Ovary (tissue), 9 donors: ENCODE data around the gene CHRD. TPM values are rescaled to one million over a fixed set of nuclear protein-coding genes. Genes with fewer than 3 reads are reported as not detected.

ENCODE experiments used
- DNase-seq, 5 donors: peaks; one replicate each; pipeline ENCODE4 v3.0.0-alpha.2; 2019 to 2020
- H3K27ac ChIP-seq, 2 donors: fragments of 200-600 bp; one replicate each; pipeline versions ENCODE4 v1.5.1 to v1.8.0; 2019 to 2022
- H3K27me3 ChIP-seq: fragments of 200-600 bp; one replicate; pipeline ENCODE4 v1.8.0; 2022
- H3K36me3 ChIP-seq: fragments of 200-600 bp; sonication (generic); one replicate; pipeline ENCODE4 v1.5.1; 2019
- H3K4me1 ChIP-seq: one replicate; pipeline ENCODE4 v1.8.1; 2013; ENCODE audit warnings: mild to moderate bottlenecking, moderate library complexity; ENCODE audit not compliant: insufficient read depth
- H3K4me3 ChIP-seq: fragments of 200-600 bp; sonication (generic); one replicate; pipeline ENCODE4 v1.5.1; 2017
- H3K9me3 ChIP-seq, 2 donors: fragments of 200-600 bp in 1 of 2; sonication (generic) in 1 of 2; one replicate each; pipeline versions ENCODE4 v1.5.1 to v1.8.1; 2013 to 2019; ENCODE audit warnings: mild to moderate bottlenecking in 1 of 2, moderate library complexity in 1 of 2
- EP300 ChIP-seq: sonication (generic); formaldehyde crosslinking; IDR thresholded peaks from one replicate; pipeline ENCODE4 v1.6.1; 2017; ENCODE audit warnings: antibody characterized with exemption
- POLR2A ChIP-seq: fragments of 450-650 bp; IDR thresholded peaks from one replicate; pipeline ENCODE4 v1.6.1; 2017; ENCODE audit warnings: antibody characterized with exemption, mild to moderate bottlenecking, moderate library complexity
- WGBS, 3 donors: extraction: QIAGEN DNeasy Blood & Tissue Kit in 1 of 3; methylation state at CpG; one replicate each; pipeline versions ENCODE4 v1.1.5 to v1.1.7; 2013 to 2017; 5-methylcytosine and 5-hydroxymethylcytosine counted together
- intact Hi-C, 4 donors: fragments of 100-400 bp; cut with DNase I; formaldehyde crosslinking; loops; one replicate each; pipeline versions ENCODE4 v1.11.0 to v1.15.1; 2022 to 2023
- polyA plus RNA-seq, 2 donors: library from polyadenylated mRNA; stranded (reverse); fragments of 200-250 nt in 1 of 2; fragments of 350-450 nt in 1 of 2; fragmentation: Illumina TruSeq in 1 of 2; extraction: RNeasy Lipid Tissue Mini Kit (QIAGEN cat#74804) in 1 of 2; gene quantifications; one replicate each; pipeline ENCODE4 v1.2.3, GENCODE V29; 2013 to 2014
- total RNA-seq, 7 donors: library from RNA; depleted of rRNA in 2 of 7; stranded (reverse); fragments of >200 nt in 2 of 7; fragmentation: NEBNext Ultra II Directional in 3 of 7; extraction: Animal tissue kit (Norgen Biotek cat#: 25700) in 3 of 7; gene quantifications; one replicate each; pipeline versions ENCODE4 v1.1.0 to v1.2.4, GENCODE V29; 2016 to 2023
- TF ChIP-seq, protein P1 (sequence below), 3 donors: fragments of 450-650 bp in 2 of 3; fragments of 200-600 bp in 1 of 3; IDR thresholded peaks; one replicate each; pipeline versions ENCODE4 v1.5.1 to v1.8.0; 2016 to 2022; ENCODE audit warnings: antibody characterized with exemption in 3 of 3, mild to moderate bottlenecking in 1 of 3
- donor health status: DM: no; HTN: no; CAD: no; lungs with moderate emphysema.
- donor health status: DM: no; HTN: no; CAD: no.
- donor health status: Bipolar disorder and iron deficiency.
- donor health status: DM: yes; HTN: yes; CAD: no.
- donor health status: DM: no; HTN: no; CAD: no.
- donor health status: DM: yes; HTN: yes; CAD: no.

The CHRD gene
- total and polyA plus RNA-seq, 9 donors, result 3.1 to 37.3 (median 20.5) TPM

DNA sequence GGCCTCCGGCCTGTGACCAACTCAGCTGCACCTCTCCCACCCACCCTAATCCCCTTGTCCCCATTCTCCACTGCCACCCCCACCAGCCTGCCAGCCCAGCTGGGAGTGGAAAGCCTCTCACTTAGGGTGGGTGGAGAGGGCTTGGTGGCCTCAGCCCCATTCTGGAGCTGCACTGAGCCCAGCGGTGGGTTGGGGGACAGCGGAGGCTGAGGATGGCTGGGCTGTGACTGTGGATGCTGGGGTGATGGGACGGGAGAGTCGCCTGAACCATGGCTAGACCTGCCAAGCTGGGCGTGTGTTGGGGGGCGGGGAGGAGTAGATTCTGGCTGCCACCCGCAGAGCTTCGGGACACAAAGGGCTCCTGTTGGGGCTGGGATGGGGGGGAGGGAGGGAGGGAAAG is 20.2 kb upstream of the CHRD start:
- intact Hi-C loops, result loop anchor here in 3 of 4 donors (5.0 to 10.0 kb wide), 3 partner anchors 42 to 55 kb away; partner anchors contain the start of gene EIF4G1 (in 1 of the 3)
- Histone ChIP-seq H3K4me1 (peaks cover 19% of the 10 kb centered on the region), H3K4me3 (no peak overlapping the region), H3K27me3 (no peaks in the 10 kb centered on the region), H3K9me3 (no peaks in the 10 kb centered on the region), H3K27ac (no peak overlapping the region), H3K36me3 (no peaks in the 10 kb centered on the region)
- TF ChIP-seq EP300 (no peak), POLR2A (no peak)
- TF ChIP-seq, protein P1, sequence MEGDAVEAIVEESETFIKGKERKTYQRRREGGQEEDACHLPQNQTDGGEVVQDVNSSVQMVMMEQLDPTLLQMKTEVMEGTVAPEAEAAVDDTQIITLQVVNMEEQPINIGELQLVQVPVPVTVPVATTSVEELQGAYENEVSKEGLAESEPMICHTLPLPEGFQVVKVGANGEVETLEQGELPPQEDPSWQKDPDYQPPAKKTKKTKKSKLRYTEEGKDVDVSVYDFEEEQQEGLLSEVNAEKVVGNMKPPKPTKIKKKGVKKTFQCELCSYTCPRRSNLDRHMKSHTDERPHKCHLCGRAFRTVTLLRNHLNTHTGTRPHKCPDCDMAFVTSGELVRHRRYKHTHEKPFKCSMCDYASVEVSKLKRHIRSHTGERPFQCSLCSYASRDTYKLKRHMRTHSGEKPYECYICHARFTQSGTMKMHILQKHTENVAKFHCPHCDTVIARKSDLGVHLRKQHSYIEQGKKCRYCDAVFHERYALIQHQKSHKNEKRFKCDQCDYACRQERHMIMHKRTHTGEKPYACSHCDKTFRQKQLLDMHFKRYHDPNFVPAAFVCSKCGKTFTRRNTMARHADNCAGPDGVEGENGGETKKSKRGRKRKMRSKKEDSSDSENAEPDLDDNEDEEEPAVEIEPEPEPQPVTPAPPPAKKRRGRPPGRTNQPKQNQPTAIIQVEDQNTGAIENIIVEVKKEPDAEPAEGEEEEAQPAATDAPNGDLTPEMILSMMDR (IDR thresholded peaks at IDR 0.05), result no peak
- WGBS, 3 donors, result 42 to 52% (median 44%) methylated on average over 9 of the region's 9 CpGs
- peak in 2 of 5 donors; percentile 40 to 48 for DNase-seq

DNA sequence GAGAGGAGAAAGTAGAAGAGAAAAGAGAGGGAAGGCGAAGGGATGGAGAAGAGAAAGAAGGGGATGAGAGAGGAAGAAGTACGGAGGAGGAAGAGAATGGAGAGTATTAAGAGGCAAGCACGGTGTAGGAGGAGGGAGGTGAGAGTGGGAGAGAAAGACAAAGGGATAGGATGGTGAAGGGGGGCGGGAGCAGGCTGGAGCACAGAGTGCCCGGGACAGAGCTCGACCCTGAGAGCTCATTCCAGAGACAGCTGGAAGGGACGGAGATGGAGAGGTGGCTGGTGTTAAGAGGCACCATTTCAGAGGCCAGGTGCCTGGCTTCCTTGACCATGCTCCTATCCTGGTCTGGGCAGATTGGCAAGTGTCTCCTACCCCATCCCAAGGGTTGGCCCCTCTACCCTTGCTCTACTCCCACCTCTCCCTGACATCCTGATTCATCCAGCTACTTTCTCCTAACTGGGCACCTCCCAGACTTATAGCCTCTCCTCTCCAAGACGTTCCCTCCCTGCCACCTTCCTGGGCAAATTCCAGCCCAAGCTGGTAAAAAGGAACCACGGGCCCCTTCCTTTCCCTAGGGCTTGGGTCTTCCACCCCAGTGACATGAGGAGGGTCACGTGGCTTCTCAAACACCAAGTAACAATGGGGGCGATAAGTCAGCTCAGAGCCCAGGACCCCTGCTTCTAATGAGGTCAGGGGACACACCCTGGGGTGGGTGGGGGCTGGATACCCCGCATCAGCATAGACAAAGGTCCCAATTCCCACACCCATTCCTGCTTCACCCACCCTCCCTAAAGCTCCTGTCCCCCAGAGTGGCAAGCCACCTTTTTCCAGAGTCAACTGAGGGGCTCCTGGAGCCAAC is 19.6 kb upstream of the CHRD start:
- Histone ChIP-seq H3K36me3 (no peaks in the 10 kb centered on the region), H3K4me1 (peaks cover 19% of the 10 kb centered on the region), H3K4me3 (peak overlapping the region; percentile 76), H3K9me3 (no peaks in the 10 kb centered on the region), H3K27me3 (no peaks in the 10 kb centered on the region), H3K27ac (peak overlapping the region in 1 of 2 donors; percentile 2)
- TF ChIP-seq EP300, result no peak
- TF ChIP-seq, protein P1 (IDR thresholded peaks at IDR 0.05), result no peak
- intact Hi-C loops, result loop anchor here in 1 of 4 donors (10.0 kb wide), 1 partner anchor 45 kb away; the partner anchor contains the start of gene EIF4G1
- WGBS, 3 donors, result 27 to 42% (median 40%) methylated on average over 12 of the region's 12 CpGs
- peak in 2 of 5 donors; percentile 39 to 43 for DNase-seq

DNA sequence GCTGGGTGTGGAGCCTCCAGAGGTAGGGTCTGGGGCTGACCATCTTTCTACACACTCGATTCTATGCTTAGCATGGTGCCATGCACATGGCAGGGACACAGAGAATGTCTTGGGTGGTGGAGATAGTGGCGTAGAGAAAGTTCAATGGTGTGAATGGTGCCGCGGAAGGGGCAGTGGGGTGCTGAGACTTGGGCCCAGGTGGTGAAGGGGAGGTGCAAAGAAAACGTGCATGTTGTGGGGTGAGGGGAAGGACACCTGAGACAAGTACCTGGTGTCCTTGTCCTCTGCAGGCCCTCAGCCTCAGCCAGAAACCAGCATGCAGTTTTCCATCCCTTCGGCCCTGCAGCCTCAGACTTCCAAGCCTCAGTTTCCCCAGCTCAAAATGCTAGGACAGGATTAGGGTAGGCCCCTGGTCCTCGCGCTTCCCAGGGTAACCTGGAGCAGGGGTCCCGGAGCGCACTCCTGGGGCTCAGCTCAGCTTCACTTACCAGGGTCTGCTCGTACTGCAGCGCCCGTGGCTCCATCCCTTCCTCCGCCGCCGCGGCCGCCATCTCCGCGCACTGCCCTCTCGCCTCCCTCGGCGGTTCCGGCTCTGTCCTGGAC is 18.8 kb upstream of the CHRD start:
- Histone ChIP-seq H3K4me3 (peak overlapping the region; percentile 76), H3K27me3 (no peaks in the 10 kb centered on the region), H3K36me3 (no peaks in the 10 kb centered on the region), H3K9me3 (no peaks in the 10 kb centered on the region), H3K27ac (peak overlapping the region; percentile 95 to 100), H3K4me1 (peaks cover 19% of the 10 kb centered on the region)
- DNase-seq, result no peak
- WGBS, 3 donors, result 2 to 4% (median 4%) methylated on average over 24 of the region's 24 CpGs
- TF ChIP-seq EP300 (no peak), POLR2A (no peak)
- TF ChIP-seq, protein P1 (IDR thresholded peaks at IDR 0.05), result no peak
- intact Hi-C loops, result loop anchor here in 1 of 4 donors (10.0 kb wide), 1 partner anchor 46 kb away; the partner anchor contains the start of gene EIF4G1

DNA sequence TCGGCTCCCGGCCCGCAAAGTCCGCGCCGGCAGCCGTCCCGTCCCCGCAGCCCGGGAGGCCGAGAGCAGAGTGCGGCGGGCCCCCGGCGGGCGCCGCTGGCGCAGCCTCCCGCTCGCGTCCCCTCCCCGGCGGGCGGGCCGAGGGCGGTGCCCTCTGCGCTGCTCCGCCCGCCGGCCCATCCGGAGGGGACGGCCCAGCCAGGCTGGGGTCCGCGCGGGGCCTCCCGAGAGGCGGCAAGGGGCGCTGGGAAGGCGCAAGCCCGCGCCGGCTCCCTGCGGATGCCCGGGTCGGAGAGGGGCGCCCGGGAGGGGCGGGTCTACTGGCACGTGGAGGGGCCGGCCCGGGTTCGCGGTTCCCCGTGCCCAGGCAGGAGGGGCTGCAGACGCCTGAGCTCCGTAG is 18.3 kb upstream of the CHRD start, which contains the start of the genes CLCN2 and POLR2H:
CLCN2 (minus strand) TSS at position 74 of the 400 bp plus-strand sequence. CDS start 126 bp downstream, outside the sequence.
POLR2H (plus strand) TSS at position 179 of the 400 bp plus-strand sequence. CDS start 1,783 bp downstream, outside the sequence.
- Histone ChIP-seq H3K4me1 (peaks cover 19% of the 10 kb centered on the region), H3K36me3 (no peaks in the 10 kb centered on the region), H3K9me3 (no peaks in the 10 kb centered on the region), H3K27me3 (no peaks in the 10 kb centered on the region), H3K4me3 (peak within 1 kb of the TSS; percentile 76), H3K27ac (peak within 1 kb of the TSS; percentile 95 to 100)
- WGBS, 3 donors, result 0 to 2% (median 0%) methylated on average over 10 to 56 of the region's 56 CpGs
- intact Hi-C loops, result loop anchor here in 1 of 4 donors (10.0 kb wide), 1 partner anchor 47 kb away; the partner anchor contains the start of gene EIF4G1
- TF ChIP-seq POLR2A (peak; percentile 82), EP300 (no peak)
- TF ChIP-seq, protein P1 (IDR thresholded peaks at IDR 0.05), result peak in 1 of 3 donors; percentile 18
- DNase-seq, result peak; percentile 69 to 85 (median 79)
